ENCODE measurements around the gene GALNT6.
"Not testable (repeated sequence)": the region's sequence is repeated elsewhere in the genome, so short reads cannot be mapped to it uniquely, and the experiment has no call there.

Gene GALNT6

DNA sequence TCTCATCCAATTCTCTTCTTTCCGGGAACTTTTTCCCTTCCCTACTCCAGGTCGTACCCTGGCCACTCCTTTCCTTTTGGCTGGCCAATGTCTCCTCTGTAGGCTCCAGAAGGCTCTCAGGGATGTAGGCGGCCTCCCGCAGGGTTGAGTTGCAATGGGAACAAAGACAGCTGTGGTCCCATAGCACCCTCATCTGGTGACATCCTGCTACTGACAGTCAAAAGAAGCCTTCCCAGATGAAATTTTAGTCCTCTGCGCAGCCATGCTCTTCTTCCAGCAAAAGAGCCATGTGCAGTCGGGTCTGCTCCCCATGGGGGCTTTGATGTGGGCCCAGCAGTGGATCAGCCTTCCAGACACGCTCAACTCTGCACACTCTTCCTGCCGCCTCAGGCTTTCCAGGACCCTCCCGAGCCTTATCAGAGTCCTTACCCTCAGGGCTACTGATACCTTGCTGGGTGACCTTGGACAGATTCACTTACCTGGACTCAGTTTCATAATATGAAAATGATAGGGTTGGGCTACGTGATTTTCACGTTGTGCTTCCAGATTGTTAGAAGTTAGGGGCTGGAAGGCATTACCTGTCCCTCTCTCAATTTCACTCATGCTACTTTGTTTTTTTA, 39.2 kb downstream of the GALNT6 start:
- no peak for DNase-seq (ENCODE audit: low read depth)

DNA sequence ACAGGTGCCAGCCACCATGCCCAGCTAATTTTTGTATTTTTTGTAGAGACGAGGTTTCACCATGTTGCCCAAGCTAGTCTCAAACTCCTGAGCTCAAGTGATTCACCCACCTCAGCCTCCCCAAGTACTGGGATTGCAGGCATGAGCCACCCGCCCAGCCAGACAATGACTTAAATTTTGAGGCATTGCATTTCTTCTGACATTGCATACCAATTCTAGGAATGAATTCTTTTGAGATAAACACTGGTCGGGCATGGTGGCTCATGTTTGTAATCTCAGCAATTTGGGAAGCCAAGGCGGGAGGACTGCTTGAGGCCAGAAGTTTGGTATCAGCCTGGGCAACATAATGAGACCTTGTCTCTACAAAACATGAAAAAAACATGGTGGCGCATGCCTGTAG, 42.2 kb downstream of the GALNT6 start:
- DNase-seq (ENCODE audit: low read depth): no peak

DNA sequence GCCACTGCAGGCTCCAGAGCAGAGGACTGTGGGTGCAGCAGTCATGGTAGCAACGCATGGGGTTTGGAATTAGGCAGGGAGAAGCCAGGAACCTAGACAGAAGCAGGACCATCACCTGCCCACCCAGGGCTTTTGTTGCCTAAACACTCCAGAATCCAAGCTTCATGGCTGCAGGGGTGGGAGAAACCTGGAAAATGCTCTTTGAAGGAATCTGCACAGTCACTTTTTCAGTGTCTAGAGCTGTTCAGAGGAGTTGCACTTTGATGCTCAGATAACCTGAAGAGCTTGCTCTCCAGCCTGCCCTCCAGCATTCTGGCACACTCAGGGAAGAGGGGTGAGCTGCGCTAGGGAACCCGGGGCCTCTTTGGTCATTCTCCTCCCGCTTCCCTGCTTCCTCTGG, 43.1 kb downstream of the GALNT6 start:
- no peak for DNase-seq (ENCODE audit: low read depth)

DNA sequence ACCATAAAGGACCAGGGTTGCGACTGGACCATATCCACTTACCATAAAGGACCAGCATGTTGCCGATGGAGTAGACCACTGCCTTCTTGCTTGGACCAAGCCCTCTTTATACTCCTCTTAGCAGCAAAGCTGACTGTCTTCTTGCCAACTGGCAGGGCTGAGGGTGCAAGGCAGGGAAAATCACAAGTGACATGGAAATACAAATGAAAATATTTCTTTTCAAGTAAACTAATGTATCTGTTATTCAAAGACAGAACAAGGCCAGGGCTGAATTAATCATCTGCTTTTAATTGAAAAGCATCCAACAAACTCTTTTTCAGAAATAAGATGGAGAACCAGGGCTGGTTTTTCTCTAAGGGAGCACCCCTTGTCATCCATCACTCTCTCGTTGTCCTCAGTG, 44.6 kb downstream of the GALNT6 start, which contains the start of gene CELA1:
CELA1 (minus strand) TSS at position 99 of the 400 bp plus-strand sequence; CDS start at position 58, 41 bp downstream.
- no peak for DNase-seq (ENCODE audit: low read depth)

DNA sequence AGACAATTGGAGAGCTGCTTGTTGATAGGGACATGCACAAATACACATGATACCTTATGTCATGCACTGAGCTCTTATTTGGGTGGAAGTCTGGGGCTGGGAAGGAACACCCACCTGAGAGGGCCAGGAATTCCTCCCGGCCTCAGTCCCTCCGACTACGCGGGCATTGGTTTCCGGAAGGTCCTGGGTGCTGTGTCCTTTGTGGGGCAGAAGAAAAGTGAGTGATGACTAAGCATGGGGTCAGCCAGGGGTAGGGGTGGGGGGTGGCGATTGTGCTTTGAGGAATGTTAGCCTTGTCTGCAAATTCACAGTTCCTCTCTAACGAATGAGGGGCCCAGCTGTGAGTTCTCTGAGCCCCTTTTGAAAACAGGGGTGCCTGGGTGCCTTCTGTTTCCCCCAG, 45.5 kb downstream of the GALNT6 start:
- DNase-seq (ENCODE audit: low read depth): no peak

DNA sequence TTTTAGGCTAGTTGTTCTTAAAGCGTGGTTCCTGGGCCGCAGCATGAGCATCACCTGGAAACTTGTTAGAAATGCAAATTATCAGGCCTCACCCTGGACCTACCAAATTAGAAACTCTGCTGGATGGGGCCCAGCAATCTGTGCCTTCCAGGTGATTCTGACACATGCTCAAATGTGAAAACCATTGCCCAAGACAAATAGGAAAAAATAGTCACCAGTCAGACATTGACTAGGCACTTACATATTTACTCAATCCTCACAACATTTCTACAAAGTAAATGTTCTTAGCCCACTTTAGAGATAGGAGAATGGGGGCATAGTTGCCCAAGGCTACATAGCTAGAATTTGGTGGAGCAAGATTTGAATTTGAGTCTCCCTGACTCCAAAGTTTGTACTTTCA, 48.0 kb downstream of the GALNT6 start:
- no peak for DNase-seq (ENCODE audit: low read depth)

DNA sequence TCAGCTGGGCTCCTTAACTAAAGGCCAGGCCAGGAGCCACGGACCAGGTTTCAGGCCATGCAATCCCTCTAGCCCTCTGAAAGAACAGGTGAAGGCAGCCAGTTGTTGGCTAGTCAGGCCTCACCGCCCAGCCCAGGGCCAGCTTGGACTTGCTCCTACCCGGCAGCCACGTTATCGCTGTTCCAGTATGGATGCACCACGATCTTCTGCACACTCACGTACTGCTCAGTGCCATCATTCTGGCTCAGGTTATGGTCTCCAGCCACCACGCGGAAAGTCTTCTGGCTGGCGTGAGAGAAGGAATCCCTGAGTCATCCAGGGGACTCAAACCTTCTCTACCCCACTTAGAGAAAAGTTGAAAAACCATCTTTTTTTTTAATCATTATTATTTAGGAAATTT, 48.8 kb downstream of the GALNT6 start:
- DNase-seq (ENCODE audit: low read depth): no peak

DNA sequence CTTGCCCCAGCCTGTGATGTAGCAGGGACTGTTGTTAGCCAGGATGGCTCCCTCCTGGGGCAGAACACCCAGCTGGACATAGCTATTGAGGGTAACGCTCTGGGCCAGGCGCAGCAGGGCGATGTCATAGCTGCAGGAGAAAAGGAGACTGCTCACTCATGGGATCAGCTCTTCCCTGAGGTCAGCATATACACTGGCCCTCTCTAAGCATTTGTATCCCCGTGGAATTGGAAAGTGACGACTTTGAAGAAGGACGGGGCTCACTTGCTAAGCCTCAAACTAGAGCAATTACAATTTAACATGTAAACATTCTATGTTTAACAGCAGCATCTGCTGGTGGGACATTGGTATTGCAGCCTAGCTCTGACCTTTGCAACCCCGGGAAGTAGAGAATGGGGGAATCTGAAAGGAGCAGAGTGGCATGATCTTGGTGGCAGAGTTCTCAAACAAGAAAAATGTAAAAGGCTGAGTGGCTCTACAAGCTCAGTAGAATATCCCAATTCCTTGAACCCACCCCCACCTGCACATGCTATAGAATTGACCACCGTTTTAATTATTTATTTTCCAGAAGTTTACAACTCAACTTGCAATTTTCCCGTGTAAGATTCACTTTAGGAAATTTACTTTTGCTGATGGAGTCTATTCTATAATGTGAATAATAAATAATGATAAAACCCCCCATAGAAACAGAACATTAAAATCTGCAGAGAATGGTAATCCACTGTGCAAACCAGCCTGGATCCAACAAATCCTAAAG, 49.8 kb downstream of the GALNT6 start:
- DNase-seq (ENCODE audit: low read depth): peak; percentile 43

DNA sequence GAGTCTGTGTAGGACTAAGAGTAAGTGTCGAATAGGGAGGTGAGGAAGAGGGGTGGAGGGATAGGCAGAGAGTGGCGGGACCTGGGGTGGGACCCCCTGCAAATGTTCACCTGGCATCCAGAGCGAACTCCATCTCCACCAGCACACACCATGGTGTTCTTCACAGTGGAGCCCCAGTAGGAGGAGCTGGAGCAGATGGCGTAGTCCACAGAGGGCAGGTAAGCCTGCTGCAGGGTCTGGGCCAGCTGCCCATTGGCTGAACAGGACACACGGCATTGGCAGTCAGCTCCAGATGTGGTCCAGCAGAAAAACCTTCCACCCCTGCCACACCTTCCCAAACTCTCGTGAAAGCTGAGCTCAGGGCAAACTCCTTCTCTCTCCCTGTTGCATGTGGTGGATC, 51.5 kb downstream of the GALNT6 start:
- DNase-seq (ENCODE audit: low read depth): no peak

DNA sequence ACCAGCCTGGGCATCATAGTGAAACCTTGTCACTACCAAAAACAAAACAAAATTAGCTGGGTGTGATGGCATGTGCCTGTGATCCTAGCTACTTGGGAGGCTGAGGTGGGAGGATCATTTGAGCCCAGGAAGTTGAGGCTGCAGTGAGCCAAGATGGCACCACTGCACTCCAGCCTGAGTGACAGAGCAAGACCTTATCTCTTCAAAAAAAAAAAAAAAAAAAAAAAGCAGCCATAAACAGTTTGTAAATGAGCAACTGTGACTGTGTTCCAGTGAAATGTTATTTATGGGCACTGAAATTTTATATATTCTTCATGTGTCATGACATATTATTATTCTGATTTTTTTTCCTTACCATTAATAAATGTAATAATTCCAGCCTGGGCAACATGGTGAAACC, 53.9 kb downstream of the GALNT6 start:
- not testable (repeated sequence) for DNase-seq (ENCODE audit: low read depth)

DNA sequence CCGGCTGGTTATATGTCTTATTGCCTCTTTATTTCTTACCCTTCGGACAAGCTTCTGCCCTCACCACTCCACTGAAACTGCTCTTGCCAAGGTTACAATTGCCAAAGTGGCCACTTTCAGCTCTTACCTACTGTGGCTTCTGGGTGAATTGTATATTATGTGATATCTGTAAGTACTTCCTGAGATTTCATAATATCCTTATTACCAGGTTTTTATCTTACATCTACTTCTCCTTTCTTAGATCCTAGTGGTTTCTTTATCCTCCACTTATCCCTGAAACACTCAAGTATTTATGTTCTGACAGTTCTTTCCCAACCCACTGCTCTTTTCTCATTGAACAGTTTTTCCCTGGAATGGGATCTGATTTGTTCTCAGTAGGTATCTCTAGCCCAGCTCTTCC, 55.3 kb downstream of the GALNT6 start:
- DNase-seq (ENCODE audit: low read depth): no peak

DNA sequence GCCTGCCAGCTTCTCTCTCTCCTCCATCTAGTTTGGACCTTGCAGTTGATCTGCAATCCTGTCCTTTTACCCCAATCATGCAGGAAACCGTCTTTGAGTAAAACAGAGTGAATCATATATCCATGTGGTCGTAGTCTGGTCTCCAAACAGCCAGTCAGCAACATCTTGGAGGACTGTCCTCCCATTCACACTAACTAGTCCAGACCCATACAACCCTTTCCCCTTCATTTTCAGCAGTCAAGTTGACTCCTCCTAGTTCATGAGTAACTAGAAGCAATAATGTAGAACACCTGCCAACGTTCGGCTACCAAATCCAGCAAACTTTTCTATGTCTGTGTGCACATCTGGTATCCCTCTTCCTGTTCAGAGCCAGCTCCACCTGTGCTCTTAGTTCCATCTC, 56.4 kb downstream of the GALNT6 start:
- no peak for DNase-seq (ENCODE audit: low read depth)

DNA sequence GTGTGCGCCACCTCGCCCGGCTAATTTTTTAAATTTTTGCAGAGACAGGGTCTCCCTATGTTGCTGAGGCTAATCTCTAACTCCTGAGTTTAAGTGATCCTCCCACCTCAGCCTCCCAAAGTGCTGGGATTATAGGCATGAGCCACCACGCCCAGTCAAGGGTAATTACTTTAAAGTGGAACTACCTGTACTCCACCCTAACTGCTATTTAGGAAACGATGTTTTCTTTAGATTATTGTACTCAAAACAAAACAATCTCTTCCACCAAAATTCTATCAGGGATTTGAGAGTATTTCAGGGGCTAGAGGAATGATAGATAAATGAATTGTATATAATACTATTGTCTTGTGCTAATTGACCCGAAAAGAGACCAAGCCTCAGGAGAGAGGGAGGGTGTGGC, 57.7 kb downstream of the GALNT6 start:
- no peak for DNase-seq (ENCODE audit: low read depth)

DNA sequence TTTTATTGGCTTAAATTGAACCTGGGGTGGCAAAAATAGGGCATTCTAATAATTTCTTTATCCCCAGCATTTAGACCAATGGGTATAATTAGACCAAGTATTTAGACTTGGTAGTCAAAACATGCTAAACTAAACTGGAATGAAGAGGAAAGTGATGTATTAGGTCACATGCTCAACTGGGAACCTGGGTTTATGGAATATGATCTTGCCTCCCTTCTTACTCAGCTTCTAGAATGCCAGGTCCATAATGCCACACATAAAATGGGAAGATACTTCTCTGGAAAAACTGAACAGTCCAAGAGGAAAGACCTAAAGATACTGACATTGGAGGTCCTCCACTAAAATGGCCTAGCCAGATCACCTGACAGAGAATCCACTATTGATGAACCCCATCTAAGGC, 61.0 kb downstream of the GALNT6 start:
- no peak for DNase-seq (ENCODE audit: low read depth)

DNA sequence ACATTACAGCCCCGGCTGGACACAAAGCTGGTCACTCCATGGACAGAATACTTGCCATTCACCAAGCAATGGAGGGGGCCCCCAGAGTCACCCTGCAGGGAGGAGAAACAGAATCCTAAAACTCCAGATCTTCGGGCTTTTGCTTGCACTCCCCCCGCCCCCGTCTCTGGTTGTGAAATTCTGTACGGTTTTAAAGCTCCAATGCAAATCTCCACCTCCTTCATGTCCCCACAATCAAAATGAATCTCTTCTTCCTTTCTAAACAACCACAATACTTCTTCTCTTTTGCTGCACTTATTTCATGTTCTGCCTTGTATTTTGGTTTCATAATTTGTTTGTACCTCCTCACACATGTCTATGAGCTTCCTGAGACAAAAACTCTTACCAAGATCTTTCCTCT, 61.5 kb downstream of the GALNT6 start:
- no peak for DNase-seq (ENCODE audit: low read depth)

DNA sequence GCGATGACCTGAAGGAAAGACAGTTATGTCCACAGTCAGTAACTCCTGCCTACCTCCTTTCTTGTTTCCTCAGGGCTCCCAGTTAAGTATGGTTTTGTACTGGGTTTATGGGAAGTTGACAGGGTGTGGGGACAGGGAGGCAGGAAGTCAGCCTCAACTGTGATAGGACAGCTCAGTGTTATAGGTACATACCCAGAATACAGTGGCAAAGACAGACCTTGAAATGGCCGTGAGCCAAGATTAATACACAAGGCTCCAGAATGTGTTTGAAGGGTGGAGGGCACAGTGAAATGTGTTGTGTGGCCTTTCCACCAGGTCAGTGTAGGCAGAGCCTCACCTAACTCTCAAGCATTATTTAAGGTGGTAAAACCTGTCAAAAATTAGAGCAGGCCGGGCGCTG, 62.6 kb downstream of the GALNT6 start:
- DNase-seq (ENCODE audit: low read depth): no peak

DNA sequence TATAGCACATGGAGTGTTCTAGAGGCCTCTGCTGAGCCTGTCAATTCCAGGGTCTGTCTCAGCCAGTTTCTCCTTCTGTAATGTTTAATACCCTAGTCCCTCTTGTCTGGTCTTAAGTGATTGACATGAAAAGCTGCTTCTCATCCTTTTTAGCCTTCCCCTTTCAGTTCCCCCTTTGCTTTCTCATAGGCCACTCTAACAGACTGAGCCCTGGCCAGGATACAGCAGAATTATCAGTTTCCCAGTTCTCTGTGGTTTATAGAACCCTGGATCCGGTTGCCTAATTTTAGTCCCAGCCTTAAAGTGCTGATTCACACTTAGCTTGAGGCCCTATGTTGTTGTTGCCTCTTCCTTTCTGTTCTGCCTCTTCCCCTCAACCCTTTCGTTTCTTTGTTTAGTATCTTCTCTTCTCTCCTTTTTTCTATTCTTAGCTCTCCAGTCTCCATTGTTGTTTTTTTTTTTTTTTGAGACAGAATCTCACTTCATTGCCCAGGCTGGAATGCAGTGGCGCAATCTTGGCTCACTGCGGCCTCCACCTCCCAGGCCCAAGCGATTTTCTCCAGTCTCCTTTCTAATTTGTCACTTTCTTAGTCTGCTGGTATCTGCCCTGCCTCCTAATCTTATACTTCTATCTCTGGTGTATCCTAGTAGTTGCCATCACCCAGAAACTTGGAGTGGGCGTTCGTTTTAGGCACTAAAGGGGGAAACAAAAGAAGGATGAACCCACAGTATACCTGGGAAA, 64.3 kb downstream of the GALNT6 start:
- DNase-seq (ENCODE audit: low read depth): no peak

DNA sequence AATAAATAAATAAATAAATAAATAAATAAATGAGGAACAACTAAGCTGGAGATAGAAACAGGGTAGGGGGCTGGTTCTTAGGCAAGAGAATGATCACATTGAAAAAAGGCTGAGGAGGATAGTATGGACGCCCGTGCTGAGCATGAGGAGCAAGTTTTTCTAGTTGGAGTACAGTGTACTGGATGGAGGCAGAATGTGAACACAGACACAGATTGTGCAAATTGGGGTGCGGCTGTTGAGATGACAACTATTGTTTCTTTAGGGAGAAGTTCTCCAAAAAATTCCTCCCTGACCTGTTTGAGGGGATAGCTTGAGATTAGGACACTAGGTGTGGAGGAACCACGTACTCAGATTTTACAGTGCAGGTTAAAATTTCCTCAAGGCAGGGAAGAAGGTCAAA, 66.3 kb downstream of the GALNT6 start:
- DNase-seq (ENCODE audit: low read depth): no peak

DNA sequence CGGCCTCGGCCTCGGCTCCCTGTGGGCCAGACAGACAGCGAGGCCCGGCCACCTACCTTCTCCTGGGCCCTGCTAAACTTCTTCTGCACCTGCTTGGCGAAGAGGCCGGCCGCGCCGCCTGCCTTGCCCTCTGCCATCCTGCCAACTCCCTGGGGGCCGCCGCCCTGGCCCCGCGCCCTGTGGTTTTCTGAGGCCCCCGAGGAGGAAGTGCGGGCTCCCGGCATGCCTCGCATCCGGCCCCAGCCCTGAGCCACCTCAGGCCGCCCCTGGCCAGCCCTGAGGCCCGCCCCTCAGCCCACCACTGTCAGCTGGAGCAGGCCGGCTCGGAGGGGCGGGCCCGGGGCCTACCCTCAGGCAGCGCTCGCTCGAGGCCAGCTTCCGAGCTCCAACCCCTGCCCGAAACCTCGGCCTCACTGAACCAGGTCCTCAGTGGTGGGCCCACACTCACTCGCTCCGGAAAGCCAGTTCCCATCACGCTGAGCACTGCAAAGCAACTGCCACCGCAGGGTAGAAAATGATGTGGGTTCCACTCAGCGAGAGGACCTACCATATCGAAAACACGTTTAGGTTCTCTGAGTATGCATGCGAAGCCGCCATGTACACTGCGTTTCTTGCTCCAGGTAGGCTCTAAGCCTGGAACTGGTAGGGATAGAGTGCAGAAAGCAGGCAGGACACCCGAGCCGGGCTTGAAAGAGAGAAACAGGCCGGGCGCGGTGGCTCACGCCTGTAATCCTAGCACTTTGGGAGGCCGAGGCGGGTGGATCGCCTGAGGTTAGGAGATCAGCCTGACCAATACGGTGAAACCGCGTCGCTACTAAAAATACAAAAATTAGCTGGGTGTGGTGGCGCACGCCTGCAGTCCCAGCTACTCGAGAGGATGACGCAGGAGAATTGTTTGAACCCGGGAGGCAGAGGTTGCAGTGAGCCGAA, 67.0 kb downstream of the GALNT6 start, which contains the start of gene BIN2:
BIN2 (minus strand) TSS at position 209 of the 930 bp plus-strand sequence; CDS start at position 137, 72 bp downstream.
- peak; percentile 72 for DNase-seq (ENCODE audit: low read depth)

DNA sequence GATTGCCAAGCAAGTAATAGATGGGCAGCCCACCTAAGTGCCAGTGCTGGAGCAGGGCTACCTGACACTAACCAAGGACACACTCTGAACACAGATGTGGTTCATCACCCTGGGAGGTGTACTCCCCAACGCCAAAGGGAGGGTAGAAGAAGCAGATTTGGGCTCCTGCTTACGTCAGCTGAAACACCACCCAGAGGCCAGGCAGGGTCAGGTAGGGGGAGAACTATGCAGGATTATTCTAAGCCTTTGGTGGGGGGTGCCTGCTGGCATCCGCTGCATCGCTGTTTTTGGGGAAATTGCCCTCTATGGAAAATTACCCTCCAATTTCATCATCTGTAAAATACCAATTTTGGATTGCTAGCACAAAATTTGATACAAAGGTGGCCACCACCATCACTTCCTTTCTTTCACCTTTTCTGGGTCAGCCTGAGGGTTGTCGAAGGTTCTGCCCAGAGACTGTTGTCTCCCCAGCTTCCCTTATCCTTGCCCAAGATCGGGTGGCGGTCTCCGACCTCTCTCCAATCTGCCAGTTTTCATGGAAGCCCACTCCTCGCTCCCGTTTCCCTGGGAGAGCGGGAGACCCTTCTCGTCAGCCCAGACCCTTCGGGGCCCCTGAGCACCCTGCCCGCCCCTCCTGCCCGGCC, 67.8 kb downstream of the GALNT6 start:
- DNase-seq (ENCODE audit: low read depth): no peak

DNA sequence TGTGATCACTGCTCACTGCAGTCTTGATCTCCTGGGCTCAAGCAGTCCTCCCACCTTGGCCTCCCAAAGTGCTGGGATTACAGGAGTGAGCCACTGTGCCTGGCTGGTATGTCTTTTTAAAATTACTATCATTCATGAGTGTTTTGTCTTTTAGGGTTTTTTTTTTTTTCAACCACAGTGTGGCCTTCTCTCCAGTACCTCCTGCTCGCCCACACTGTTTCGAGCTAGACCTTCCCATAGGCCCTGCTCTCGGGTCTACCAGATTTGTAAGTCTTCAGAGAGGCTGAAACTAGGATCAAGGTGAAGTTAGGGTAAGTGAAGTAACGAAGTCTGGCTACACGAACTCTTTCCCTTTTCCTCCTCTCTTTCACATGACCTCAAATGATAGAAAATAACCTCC, 68.8 kb downstream of the GALNT6 start:
- DNase-seq (ENCODE audit: low read depth): no peak
